ENCODE results near the gene XPC. TPM values are rescaled to one million over a fixed set of nuclear protein-coding genes. Genes with fewer than 3 reads are reported as not detected.

XPC gene
- total and polyA plus RNA-seq, 7 donors: 8.1 to 37.5 (median 30.3) TPM

- intact Hi-C loops (cut with DNase I): no loop called here
- 97% methylated on average over 9 of the region's 9 CpGs for WGBS, 2 donors
- Histone ChIP-seq H3K36me3 (peaks cover 2 to 96% (median 22%) of the 10 kb centered on the region in 4 donors), H3K27me3 (no peaks in the 10 kb centered on the region), H3K27ac (no peak overlapping the region), H3K4me3 (no peak overlapping the region), H3K9me3 (no peaks in the 10 kb centered on the region), H3K4me1 (peaks cover 0 to 13% (median 10%) of the 10 kb centered on the region in 4 donors)
- DNase-seq: no peak
- TF ChIP-seq POLR2AphosphoS5 (IDR thresholded peaks at IDR 0.05) (no peak), EP300 (IDR thresholded peaks at IDR 0.05) (no peak), CTCF (IDR thresholded peaks at IDR 0.05) (no peak), POLR2A (IDR thresholded peaks at IDR 0.05) (no peak)
Observed at GRCh38 chr3:14150491-14151230, 27.7 kb downstream of the XPC start.

- no peak overlapping the region for H3K4me3 ChIP-seq
- WGBS, 2 donors: 97% methylated on average over 9 of the region's 9 CpGs
- H3K27me3 ChIP-seq: no peaks in the 10 kb centered on the region
- H3K9me3 ChIP-seq: no peaks in the 10 kb centered on the region
- no peak overlapping the region for H3K27ac ChIP-seq
- DNase-seq: no peak
- TF ChIP-seq CTCF (IDR thresholded peaks at IDR 0.05) (no peak), POLR2AphosphoS5 (IDR thresholded peaks at IDR 0.05) (no peak), POLR2A (IDR thresholded peaks at IDR 0.05) (no peak), EP300 (IDR thresholded peaks at IDR 0.05) (no peak)
- peaks cover 0 to 19% (median 16%) of the 10 kb centered on the region in 4 donors for H3K4me1 ChIP-seq
- peaks cover 2 to 91% (median 22%) of the 10 kb centered on the region in 4 donors for H3K36me3 ChIP-seq
- intact Hi-C loops (cut with DNase I): no loop called here
Observed at GRCh38 chr3:14150078-14150477, 28.3 kb downstream of the XPC start.

- H3K4me3 ChIP-seq: no peak overlapping the region
- no peaks in the 10 kb centered on the region for H3K9me3 ChIP-seq
- peaks cover 0 to 36% (median 33%) of the 10 kb centered on the region in 4 donors for H3K4me1 ChIP-seq
- 90 to 93% methylated on average over 28 of the region's 28 CpGs for WGBS, 2 donors
- intact Hi-C loops (cut with DNase I): loop anchor here (10.0 kb wide), 1 partner anchor 1484 kb away; the partner anchor contains the start of gene RAF1
- peak overlapping the region in 2 of 4 donors; percentile 6 to 87 for H3K27ac ChIP-seq
- no peak for DNase-seq
- H3K27me3 ChIP-seq: no peaks in the 10 kb centered on the region
- TF ChIP-seq POLR2AphosphoS5 (IDR thresholded peaks at IDR 0.05): peak in 1 of 4 donors; percentile 1
- TF ChIP-seq EP300 (IDR thresholded peaks at IDR 0.05): no peak
- peaks cover 2 to 75% (median 19%) of the 10 kb centered on the region in 4 donors for H3K36me3 ChIP-seq
Observed at GRCh38 chr3:14148041-14148985, 30.1 kb downstream of the XPC start.

GRCh38 chr3:14147617-14148016, 30.8 kb downstream of the XPC start:
- Histone ChIP-seq H3K9me3 (no peaks in the 10 kb centered on the region), H3K27me3 (no peaks in the 10 kb centered on the region), H3K4me3 (no peak overlapping the region), H3K27ac (peak overlapping the region in 1 of 4 donors; percentile 87), H3K36me3 (peaks cover 2 to 70% (median 16%) of the 10 kb centered on the region in 4 donors), H3K4me1 (peaks cover 0 to 43% (median 40%) of the 10 kb centered on the region in 4 donors)
- 92 to 96% methylated on average over 12 of the region's 12 CpGs for WGBS, 2 donors
- TF ChIP-seq CTCF (IDR thresholded peaks at IDR 0.05) (no peak), POLR2A (IDR thresholded peaks at IDR 0.05) (no peak), POLR2AphosphoS5 (IDR thresholded peaks at IDR 0.05) (no peak), EP300 (IDR thresholded peaks at IDR 0.05) (no peak)
- intact Hi-C loops (cut with DNase I): loop anchor here (10.0 kb wide), 1 partner anchor 1483 kb away; the partner anchor contains the start of gene RAF1
- DNase-seq: no peak
